Pancreas (tissue), 10 donors: ENCODE measurements around the gene HDC. TPM values are rescaled to one million over a fixed set of nuclear protein-coding genes. Genes with fewer than 3 reads are reported as not detected.

ENCODE experiments used
- ATAC-seq, 4 donors: fragments of 200-7000 bp; cut with Tn5 transposase; one replicate each; pipeline versions ENCODE4 v1.8.0 to v1.9.1; 2020; ENCODE audit warnings: mild to moderate bottlenecking in 4 of 4, moderate library complexity in 4 of 4
- DNase-seq, 6 donors: peaks; one replicate each; pipeline ENCODE4 v3.0.0-alpha.2; 2020
- FAIRE-seq: peaks from 2 replicates; lab custom pipeline; 2012; peaks lifted over from hg19 to GRCh38; lab: Jason Lieb, UNC
- H3K27ac ChIP-seq, 4 donors: fragments of 200-600 bp; sonication (generic); 1 replicate in 3 of 4; 2 replicates in 1 of 4; pipeline versions ENCODE4 v1.5.0 to v1.8.0; 2020
- H3K27me3 ChIP-seq, 4 donors: fragments of 200-600 bp; one replicate each; pipeline ENCODE4 v1.8.0; 2021
- H3K36me3 ChIP-seq, 3 donors: fragments of 200-600 bp; sonication (generic) in 1 of 3; one replicate each; pipeline versions ENCODE4 v1.5.0 to v1.8.0; 2020 to 2021
- H3K4me1 ChIP-seq, 3 donors: fragments of 200-600 bp; one replicate each; pipeline ENCODE4 v1.8.0; 2021
- H3K4me3 ChIP-seq, 4 donors: fragments of 200-600 bp; sonication (generic) in 2 of 4; one replicate each; pipeline versions ENCODE4 v1.5.0 to v1.8.0; 2020 to 2021
- H3K9me3 ChIP-seq, 4 donors: fragments of 200-600 bp; one replicate each; pipeline ENCODE4 v1.8.0; 2021
- WGBS, 2 donors: extraction: QIAGEN DNeasy Blood & Tissue Kit; methylation state at CpG; one replicate each; pipeline ENCODE4 v1.1.7; 2013; 5-methylcytosine and 5-hydroxymethylcytosine counted together
- intact Hi-C, 3 donors: fragments of 100-400 bp; cut with DNase I; formaldehyde crosslinking; loops; one replicate each; pipeline versions ENCODE4 v1.11.1 to v1.14.2; 2022
- polyA plus RNA-seq, 2 donors: library from polyadenylated mRNA; stranded (reverse); fragments of 200-250 nt; gene quantifications; one replicate each; pipeline ENCODE4 v1.2.3, GENCODE V29; 2013
- total RNA-seq, 6 donors: library from RNA; stranded (reverse); fragmentation: NEBNext Ultra II Directional in 4 of 6; extraction: Animal tissue kit (Norgen Biotek cat#: 25700) in 4 of 6; gene quantifications; one replicate each; pipeline versions ENCODE4 v1.2.1 to v1.2.4, GENCODE V29; 2021 to 2023
- TF ChIP-seq, protein P1 (sequence below), 4 donors: fragments of 200-600 bp; sonication (generic) in 3 of 4; IDR thresholded peaks; one replicate each; pipeline versions ENCODE4 v1.5.0 to v1.8.0; 2021; ENCODE audit warnings: antibody characterized with exemption in 4 of 4
- donor health status: healthy with polysubstance abuse.
- donor health status: DM: no; HTN: no; CAD: no; lungs with moderate emphysema.
- donor health status: DM: no; HTN: no; CAD: no.
- donor health status: control.
- donor health status: control.
- donor health status: Bipolar disorder and iron deficiency.
- donor health status: DM: yes; HTN: yes; CAD: no.
- donor health status: DM: no; HTN: no; CAD: no.
- donor health status: DM: no; HTN: no; CAD: no.
- donor health status: DM: yes; HTN: yes; CAD: no.

HDC gene
- total and polyA plus RNA-seq, 8 donors = 0.13 to 1.7 (median 0.31) TPM; not detected in 2

DNA sequence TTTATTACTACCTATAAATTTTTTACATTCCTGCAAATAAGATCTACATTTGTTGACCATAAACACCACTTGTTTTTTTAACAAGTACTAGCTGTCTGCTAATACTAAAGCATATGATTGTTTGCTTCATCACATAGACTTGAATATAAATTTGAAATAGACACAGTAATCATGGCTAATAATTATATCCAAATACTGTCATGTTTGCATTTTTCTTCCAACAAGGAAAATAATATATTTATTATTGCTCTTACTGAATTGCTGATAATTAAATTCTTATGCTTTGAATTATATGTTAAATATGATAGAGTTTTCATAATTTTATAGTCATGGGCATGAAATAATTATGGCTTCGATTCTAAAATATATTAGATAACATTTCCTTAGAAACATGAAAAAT, 40.5 kb downstream of the HDC start:
- Histone ChIP-seq H3K9me3 (no peaks in the 10 kb centered on the region), H3K27ac (no peak overlapping the region), H3K4me1 (no peaks in the 10 kb centered on the region), H3K27me3 (no peaks in the 10 kb centered on the region), H3K4me3 (no peak overlapping the region), H3K36me3 (no peaks in the 10 kb centered on the region)
- DNase-seq (no peak), FAIRE-seq (no peak), ATAC-seq (no peak)
- 87 to 100% methylated on average over 1 of the region's 1 CpG for WGBS, 2 donors
- intact Hi-C loops = no loop called here
- TF ChIP-seq, protein P1, sequence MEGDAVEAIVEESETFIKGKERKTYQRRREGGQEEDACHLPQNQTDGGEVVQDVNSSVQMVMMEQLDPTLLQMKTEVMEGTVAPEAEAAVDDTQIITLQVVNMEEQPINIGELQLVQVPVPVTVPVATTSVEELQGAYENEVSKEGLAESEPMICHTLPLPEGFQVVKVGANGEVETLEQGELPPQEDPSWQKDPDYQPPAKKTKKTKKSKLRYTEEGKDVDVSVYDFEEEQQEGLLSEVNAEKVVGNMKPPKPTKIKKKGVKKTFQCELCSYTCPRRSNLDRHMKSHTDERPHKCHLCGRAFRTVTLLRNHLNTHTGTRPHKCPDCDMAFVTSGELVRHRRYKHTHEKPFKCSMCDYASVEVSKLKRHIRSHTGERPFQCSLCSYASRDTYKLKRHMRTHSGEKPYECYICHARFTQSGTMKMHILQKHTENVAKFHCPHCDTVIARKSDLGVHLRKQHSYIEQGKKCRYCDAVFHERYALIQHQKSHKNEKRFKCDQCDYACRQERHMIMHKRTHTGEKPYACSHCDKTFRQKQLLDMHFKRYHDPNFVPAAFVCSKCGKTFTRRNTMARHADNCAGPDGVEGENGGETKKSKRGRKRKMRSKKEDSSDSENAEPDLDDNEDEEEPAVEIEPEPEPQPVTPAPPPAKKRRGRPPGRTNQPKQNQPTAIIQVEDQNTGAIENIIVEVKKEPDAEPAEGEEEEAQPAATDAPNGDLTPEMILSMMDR (IDR thresholded peaks at IDR 0.05) = no peak

DNA sequence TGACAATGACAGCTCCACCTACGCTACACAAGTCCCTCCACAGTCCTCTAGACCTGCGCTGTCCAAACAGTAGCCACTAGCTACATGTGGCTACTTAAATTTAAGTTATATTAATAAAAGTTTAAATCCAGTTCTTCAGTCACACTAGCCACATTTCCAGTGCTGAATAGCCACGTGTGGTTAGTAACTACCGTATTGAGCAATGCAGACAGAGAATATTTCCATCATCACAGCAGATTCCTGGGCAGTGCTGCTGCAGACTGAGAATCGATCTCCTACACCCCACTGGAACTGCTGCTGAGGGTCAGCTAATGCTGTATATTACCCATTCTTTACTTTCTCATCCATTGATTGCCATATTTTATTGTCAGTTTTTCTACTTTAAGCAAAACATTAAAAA, 40.9 kb downstream of the HDC start:
- no peak for FAIRE-seq
- no peak overlapping the region for H3K27ac ChIP-seq
- intact Hi-C loops = no loop called here
- no peaks in the 10 kb centered on the region for H3K36me3 ChIP-seq
- no peak overlapping the region for H3K4me3 ChIP-seq
- 73 to 83% methylated on average over 5 of the region's 5 CpGs for WGBS, 2 donors
- H3K27me3 ChIP-seq = no peaks in the 10 kb centered on the region
- H3K9me3 ChIP-seq = no peaks in the 10 kb centered on the region
- ATAC-seq = no peak
- DNase-seq = no peak
- no peaks in the 10 kb centered on the region for H3K4me1 ChIP-seq
- TF ChIP-seq, protein P1 (IDR thresholded peaks at IDR 0.05) = no peak

DNA sequence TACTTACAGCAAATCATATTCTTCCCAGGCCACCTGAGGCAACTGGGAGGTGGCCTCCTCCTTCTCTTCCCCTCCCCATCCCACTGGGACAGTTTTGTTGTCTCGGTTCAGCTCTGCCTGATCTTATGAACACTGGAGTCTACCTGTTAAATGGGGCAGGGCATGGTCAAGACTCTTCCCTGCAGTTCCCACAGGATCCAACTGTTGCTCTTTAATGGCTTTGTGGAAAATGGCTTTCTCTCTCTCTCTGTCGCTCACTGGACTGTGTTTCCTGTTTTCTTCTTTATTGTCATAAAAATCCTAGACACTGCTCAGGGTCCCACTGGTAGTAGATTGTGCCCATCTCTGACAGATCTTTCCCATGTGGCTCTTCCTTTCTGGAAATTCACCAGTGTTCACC, 43.3 kb downstream of the HDC start:
- DNase-seq (no peak), FAIRE-seq (no peak), ATAC-seq (no peak)
- H3K4me3 ChIP-seq = no peak overlapping the region
- no peaks in the 10 kb centered on the region for H3K4me1 ChIP-seq
- no peaks in the 10 kb centered on the region for H3K9me3 ChIP-seq
- TF ChIP-seq, protein P1 (IDR thresholded peaks at IDR 0.05) = no peak
- no peaks in the 10 kb centered on the region for H3K36me3 ChIP-seq
- WGBS, 2 donors = 80 to 97% methylated on average over 2 of the region's 2 CpGs
- no peaks in the 10 kb centered on the region for H3K27me3 ChIP-seq
- H3K27ac ChIP-seq = no peak overlapping the region
- intact Hi-C loops = no loop called here

DNA sequence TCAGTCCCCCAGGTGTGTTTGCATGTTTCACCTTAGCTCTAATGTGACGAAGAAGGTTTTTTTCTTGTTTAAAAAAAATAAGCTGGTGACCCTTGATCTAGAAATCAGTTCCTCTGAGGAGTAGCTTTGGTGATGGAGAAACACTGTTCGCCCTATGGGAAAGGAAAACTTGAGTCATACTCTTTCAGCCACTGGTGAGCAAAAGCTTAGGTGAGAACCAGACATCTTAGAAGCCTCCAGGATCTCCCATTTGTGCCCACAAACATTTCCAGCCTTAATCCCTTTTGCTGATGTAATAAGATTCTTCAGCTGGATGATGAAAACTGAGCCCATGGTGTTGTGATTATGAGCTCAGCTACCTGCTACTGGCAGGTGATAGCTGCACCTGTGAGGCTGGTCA, 45.7 kb downstream of the HDC start:
- intact Hi-C loops = no loop called here
- FAIRE-seq (no peak), ATAC-seq (no peak), DNase-seq (no peak)
- Histone ChIP-seq H3K4me1 (no peaks in the 10 kb centered on the region), H3K36me3 (no peaks in the 10 kb centered on the region), H3K9me3 (no peaks in the 10 kb centered on the region), H3K27me3 (no peaks in the 10 kb centered on the region), H3K4me3 (no peak overlapping the region), H3K27ac (no peak overlapping the region)
- 88 to 92% methylated on average over 2 of the region's 2 CpGs for WGBS, 2 donors
- TF ChIP-seq, protein P1 (IDR thresholded peaks at IDR 0.05) = no peak

DNA sequence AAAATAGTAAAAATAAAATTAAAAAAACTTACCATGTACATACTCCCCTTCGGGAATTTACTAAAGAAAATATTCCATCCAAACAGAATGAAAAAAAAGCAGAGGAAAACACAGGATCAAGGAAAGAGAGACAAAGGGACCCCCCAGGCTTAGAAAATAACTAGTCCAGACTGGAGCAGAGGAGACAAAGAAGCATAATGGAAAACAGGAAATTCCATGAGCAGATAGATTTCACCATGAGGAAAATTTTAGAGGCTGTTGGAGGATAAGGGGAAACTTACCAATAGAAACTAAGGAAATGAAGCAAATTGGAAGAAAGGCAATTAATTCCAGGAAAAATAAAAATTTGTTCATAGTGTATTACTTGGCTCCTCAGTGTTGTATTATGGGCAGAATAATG, 46.8 kb downstream of the HDC start:
- no peak overlapping the region for H3K27ac ChIP-seq
- no peaks in the 10 kb centered on the region for H3K36me3 ChIP-seq
- no peaks in the 10 kb centered on the region for H3K27me3 ChIP-seq
- no peak overlapping the region for H3K4me3 ChIP-seq
- no peak for DNase-seq
- no peaks in the 10 kb centered on the region for H3K4me1 ChIP-seq
- 84 to 100% methylated on average over 1 of the region's 1 CpG for WGBS, 2 donors
- intact Hi-C loops = no loop called here
- TF ChIP-seq, protein P1 (IDR thresholded peaks at IDR 0.05) = no peak
- no peaks in the 10 kb centered on the region for H3K9me3 ChIP-seq
- ATAC-seq = no peak
- FAIRE-seq = no peak
